ENCODE results near the gene PTPRN2. TPM values are rescaled to one million over a fixed set of nuclear protein-coding genes. Genes with fewer than 3 reads are reported as not detected.

PTPRN2 gene
- polyA plus RNA-seq, 1 experiment, result 0.02 TPM

DNA sequence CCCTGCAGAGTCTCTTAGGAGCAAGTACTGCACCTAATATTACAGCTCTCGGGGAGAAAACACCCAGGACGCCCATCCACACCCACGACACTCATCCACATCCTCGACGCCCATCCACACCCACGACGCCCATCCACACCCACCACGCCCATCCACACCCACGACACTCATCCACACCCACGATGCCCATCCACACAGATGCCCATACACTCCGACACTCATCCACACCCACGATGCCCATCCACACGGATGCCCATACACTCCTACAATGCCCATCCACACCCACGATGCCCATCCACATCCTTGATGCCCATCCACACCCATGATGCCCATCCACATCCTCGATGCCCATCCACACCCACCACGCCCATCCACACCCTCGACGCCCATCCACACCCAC lies 503.1 kb downstream of the PTPRN2 start:
- H3K27ac ChIP-seq (ENCODE audit: low read depth, low read length), result no peak overlapping the region
- CTCF ChIA-PET, result no interaction called here
- H3K9me3 ChIP-seq (ENCODE audit: control insufficient read depth, insufficient read depth, low read length), result peaks cover 67% of the 10 kb centered on the region
- DNase-seq (ENCODE audit: low read depth, low spot score), result no peak
- H3K27me3 ChIP-seq (ENCODE audit: control insufficient read depth, insufficient read depth, low read length), result no peaks in the 10 kb centered on the region
- no peak overlapping the region for H3K4me3 ChIP-seq (ENCODE audit: low read depth, low read length)
- POLR2A ChIA-PET, result no interaction called here
- TF ChIP-seq, protein P1, sequence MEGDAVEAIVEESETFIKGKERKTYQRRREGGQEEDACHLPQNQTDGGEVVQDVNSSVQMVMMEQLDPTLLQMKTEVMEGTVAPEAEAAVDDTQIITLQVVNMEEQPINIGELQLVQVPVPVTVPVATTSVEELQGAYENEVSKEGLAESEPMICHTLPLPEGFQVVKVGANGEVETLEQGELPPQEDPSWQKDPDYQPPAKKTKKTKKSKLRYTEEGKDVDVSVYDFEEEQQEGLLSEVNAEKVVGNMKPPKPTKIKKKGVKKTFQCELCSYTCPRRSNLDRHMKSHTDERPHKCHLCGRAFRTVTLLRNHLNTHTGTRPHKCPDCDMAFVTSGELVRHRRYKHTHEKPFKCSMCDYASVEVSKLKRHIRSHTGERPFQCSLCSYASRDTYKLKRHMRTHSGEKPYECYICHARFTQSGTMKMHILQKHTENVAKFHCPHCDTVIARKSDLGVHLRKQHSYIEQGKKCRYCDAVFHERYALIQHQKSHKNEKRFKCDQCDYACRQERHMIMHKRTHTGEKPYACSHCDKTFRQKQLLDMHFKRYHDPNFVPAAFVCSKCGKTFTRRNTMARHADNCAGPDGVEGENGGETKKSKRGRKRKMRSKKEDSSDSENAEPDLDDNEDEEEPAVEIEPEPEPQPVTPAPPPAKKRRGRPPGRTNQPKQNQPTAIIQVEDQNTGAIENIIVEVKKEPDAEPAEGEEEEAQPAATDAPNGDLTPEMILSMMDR (IDR thresholded peaks at IDR 0.05; ENCODE audit: low read depth, low read length), result no peak

DNA sequence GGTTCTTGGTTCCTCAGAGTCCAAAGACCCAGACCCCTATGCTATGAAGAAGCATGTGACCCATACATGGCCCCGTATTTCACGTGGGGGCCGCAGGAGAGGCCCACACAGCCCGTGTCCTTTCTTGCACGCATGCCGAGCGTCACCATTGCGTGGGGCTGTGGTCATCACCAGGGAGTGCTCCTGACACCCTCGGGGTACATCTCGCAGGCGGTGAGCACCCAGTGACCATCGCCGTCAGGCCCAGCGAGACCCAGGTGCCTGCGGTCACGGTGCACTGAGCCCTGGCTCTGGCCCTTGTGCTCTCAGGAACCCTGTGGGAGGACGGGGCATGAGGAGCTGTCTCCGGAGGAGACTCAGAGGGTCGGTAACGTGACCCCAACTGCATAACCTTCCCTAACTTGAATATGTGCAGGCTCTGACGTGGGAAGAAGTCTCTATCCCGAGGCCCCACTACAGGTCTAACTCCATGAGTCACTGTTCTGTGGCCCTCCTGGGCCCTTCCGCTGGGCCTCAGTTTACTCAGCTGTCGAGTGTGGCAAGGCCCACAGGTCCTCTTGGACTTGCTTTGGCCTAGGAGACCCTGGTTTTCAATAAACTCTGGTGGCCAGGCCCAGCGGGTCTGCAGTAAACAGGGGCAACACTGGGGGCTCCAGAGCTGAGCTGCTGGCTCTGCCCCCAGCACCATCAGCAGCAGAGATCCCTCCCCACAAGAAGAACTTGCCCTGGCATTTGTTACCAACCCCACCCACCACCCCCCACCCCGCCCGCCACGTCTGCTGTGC lies 503.9 kb downstream of the PTPRN2 start:
- TF ChIP-seq, protein P1 (IDR thresholded peaks at IDR 0.05; ENCODE audit: low read depth, low read length), result no peak
- peaks cover 70% of the 10 kb centered on the region for H3K9me3 ChIP-seq (ENCODE audit: control insufficient read depth, insufficient read depth, low read length)
- CTCF ChIA-PET, result no interaction called here
- no peaks in the 10 kb centered on the region for H3K27me3 ChIP-seq (ENCODE audit: control insufficient read depth, insufficient read depth, low read length)
- DNase-seq (ENCODE audit: low read depth, low spot score), result no peak
- no peak overlapping the region for H3K4me3 ChIP-seq (ENCODE audit: low read depth, low read length)
- POLR2A ChIA-PET, result no interaction called here
- no peak overlapping the region for H3K27ac ChIP-seq (ENCODE audit: low read depth, low read length)

DNA sequence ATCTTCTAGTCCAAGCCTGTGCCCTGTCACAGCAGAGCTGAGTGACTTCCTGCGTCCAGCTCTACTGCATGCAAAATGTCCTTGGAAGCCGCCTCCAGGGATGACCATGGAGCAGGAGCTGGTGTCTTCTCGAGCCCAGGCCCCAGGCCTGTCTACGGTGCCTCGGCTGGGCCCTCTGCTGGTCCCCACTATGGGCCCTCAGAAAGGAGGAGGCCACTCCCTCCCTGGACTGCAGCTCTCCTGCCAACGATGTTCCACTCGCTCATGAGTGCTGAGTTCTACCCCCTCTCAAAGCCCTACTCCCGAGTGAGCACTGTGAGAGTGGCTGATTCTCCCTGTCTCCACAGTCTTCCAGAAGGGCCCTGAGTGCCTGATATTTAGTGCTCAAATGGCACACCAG lies 504.9 kb downstream of the PTPRN2 start:
- Histone ChIP-seq H3K4me3 (ENCODE audit: low read depth, low read length) (no peak overlapping the region), H3K9me3 (ENCODE audit: control insufficient read depth, insufficient read depth, low read length) (peaks cover 80% of the 10 kb centered on the region), H3K27ac (ENCODE audit: low read depth, low read length) (no peak overlapping the region), H3K27me3 (ENCODE audit: control insufficient read depth, insufficient read depth, low read length) (no peaks in the 10 kb centered on the region)
- ChIA-PET CTCF (no interaction called here), POLR2A (no interaction called here)
- DNase-seq (ENCODE audit: low read depth, low spot score), result no peak
- TF ChIP-seq, protein P1 (IDR thresholded peaks at IDR 0.05; ENCODE audit: low read depth, low read length), result no peak

- CTCF ChIA-PET, result no interaction called here
- no peaks in the 10 kb centered on the region for H3K27me3 ChIP-seq (ENCODE audit: control insufficient read depth, insufficient read depth, low read length)
- H3K27ac ChIP-seq (ENCODE audit: low read depth, low read length), result no peak overlapping the region
- H3K4me3 ChIP-seq (ENCODE audit: low read depth, low read length), result no peak overlapping the region
- TF ChIP-seq, protein P1 (IDR thresholded peaks at IDR 0.05; ENCODE audit: low read depth, low read length), result no peak
- peaks cover 85% of the 10 kb centered on the region for H3K9me3 ChIP-seq (ENCODE audit: control insufficient read depth, insufficient read depth, low read length)
- no peak for DNase-seq (ENCODE audit: low read depth, low spot score)
- POLR2A ChIA-PET, result no interaction called here
Observed at GRCh38 chr7:158080899-158081445, 506.7 kb downstream of the PTPRN2 start.
